ENCODE measurements around the gene MAJIN.

DNA sequence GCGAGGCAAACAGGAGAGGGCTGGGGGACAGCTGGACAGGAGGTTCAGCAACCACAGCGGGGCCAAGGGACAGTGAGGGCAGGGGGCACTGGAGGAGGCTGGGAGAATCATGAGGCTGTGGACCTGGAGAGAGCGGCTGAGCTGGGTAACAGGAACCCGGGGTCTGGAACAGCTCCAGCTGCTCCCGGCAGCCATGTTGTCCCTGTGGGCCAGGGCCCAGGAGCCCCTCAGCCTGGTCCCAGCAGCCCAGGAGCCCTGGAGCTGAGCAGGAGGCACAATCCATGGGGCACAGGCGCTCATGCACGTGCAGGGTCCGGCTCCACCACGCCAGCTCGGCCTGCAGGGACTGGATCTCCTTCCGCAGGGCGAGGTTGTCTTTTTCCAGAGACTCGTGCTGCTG is 17.5 kb upstream of the MAJIN start:
- TF ChIP-seq CREB1 (IDR thresholded peaks at IDR 0.05; ENCODE audit: low read depth): no peak
- TF ChIP-seq REST (IDR thresholded peaks at IDR 0.05; ENCODE audit: low read depth): no peak
- no peak for TF ChIP-seq EGR1 (IDR thresholded peaks at IDR 0.05)

All from Ishikawa (cell line).